Fibroblast of lung (primary cell): ENCODE results near the gene POU3F3. TPM values are rescaled to one million over a fixed set of nuclear protein-coding genes. Genes with fewer than 3 reads are reported as not detected.

Experiments
- DNase-seq, 2 donors: peaks; one replicate each; pipeline versions ENCODE4 v3.0.0 to v3.0.0-alpha.2; 2010; ENCODE audit warnings: low read depth in 2 of 2
- H2AFZ ChIP-seq: 2 replicates; pipeline ENCODE4 v1.5.1; 2012; ENCODE audit warnings: low read length, control low read depth, inconsistent platforms
- H3K27ac ChIP-seq: 2 replicates; pipeline ENCODE4 v1.5.1; 2011; ENCODE audit warnings: low read length, control low read depth; ENCODE audit not compliant: insufficient read depth
- H3K27me3 ChIP-seq: 2 replicates; pipeline ENCODE4 v1.5.1; 2011; ENCODE audit warnings: mild to moderate bottlenecking, low read length; ENCODE audit not compliant: control insufficient read depth, insufficient read depth
- H3K36me3 ChIP-seq: 2 replicates; pipeline ENCODE4 v1.5.1; 2011; ENCODE audit warnings: low read length; ENCODE audit not compliant: control insufficient read depth, insufficient read depth
- H3K4me1 ChIP-seq: 2 replicates; pipeline ENCODE4 v1.5.1; 2011; ENCODE audit warnings: low read length; ENCODE audit not compliant: control insufficient read depth, insufficient read depth; ENCODE audit errors: extremely low read depth
- H3K4me2 ChIP-seq: 2 replicates; pipeline ENCODE4 v1.5.1; 2011; ENCODE audit warnings: low read length, control low read depth; ENCODE audit not compliant: insufficient read depth; ENCODE audit errors: extremely low read depth
- H3K4me3 ChIP-seq, 4 experiments: fragments of 200-600 bp in 1 of 4; sonication (generic) in 1 of 4; replicated peaks in 1 of 4; 2 replicates each; pipeline ENCODE4 v1.5.1; 2011 to 2016; ENCODE audit warnings: low read length in 4 of 4, low read depth in 3 of 4, mild to moderate bottlenecking in 3 of 4, control low read depth in 2 of 4, inconsistent platforms in 1 of 4, mixed read lengths in 1 of 4; ENCODE audit not compliant: insufficient read depth in 1 of 4; ENCODE audit errors: control extremely low read depth in 1 of 4
- H3K79me2 ChIP-seq: 2 replicates; pipeline ENCODE4 v1.5.1; 2012; ENCODE audit warnings: mild to moderate bottlenecking, low read length, inconsistent platforms; ENCODE audit not compliant: control insufficient read depth, insufficient read depth
- H3K9ac ChIP-seq: 2 replicates; pipeline ENCODE4 v1.5.1; 2011; ENCODE audit warnings: mild to moderate bottlenecking, low read length, control low read depth; ENCODE audit not compliant: insufficient read depth
- H3K9me3 ChIP-seq: 2 replicates; pipeline ENCODE4 v1.5.1; 2012; ENCODE audit warnings: low read depth, low read length; ENCODE audit not compliant: control insufficient read depth, insufficient read depth
- H4K20me1 ChIP-seq: 2 replicates; pipeline ENCODE4 v1.5.1; 2011; ENCODE audit warnings: low read length; ENCODE audit not compliant: control insufficient read depth, insufficient read depth; ENCODE audit errors: extremely low read depth
- EZH2 ChIP-seq: IDR thresholded peaks from 2 replicates; pipeline ENCODE4 v1.5.1; 2012; ENCODE audit warnings: low read length, control low read depth, mild to moderate bottlenecking; ENCODE audit errors: missing control alignments
- polyA plus RNA-seq, 2 donors: library from polyadenylated mRNA; depleted of rRNA in 1 of 2; stranded (reverse) in 1 of 2; unstranded in 1 of 2; fragments of >200 nt; gene quantifications; 2 replicates each; pipeline ENCODE4 v1.2.1, GENCODE V29; 2011 to 2012; ENCODE audit warnings: missing spikeins in 1 of 2
- total RNA-seq: library from RNA; depleted of rRNA; stranded (reverse); fragments of >200 nt; gene quantifications from 2 replicates; pipeline ENCODE4 v1.2.1, GENCODE V29; 2014
- TF ChIP-seq, protein P1 (sequence below), 2 donors: IDR thresholded peaks in 1 of 2; conservative IDR thresholded peaks in 1 of 2; 1 replicate in 1 of 2; 2 replicates in 1 of 2; pipeline ENCODE4 v1.5.1; 2011 to 2012; ENCODE audit warnings: low read length in 2 of 2, control low read depth in 1 of 2, inconsistent platforms in 1 of 2, low read depth in 1 of 2, mild to moderate bottlenecking in 1 of 2

The POU3F3 gene
- total and polyA plus RNA-seq, 2 donors (not counting 1 experiment from before 2014, with no cell fraction given): 0.01 TPM; not detected in 1

DNA sequence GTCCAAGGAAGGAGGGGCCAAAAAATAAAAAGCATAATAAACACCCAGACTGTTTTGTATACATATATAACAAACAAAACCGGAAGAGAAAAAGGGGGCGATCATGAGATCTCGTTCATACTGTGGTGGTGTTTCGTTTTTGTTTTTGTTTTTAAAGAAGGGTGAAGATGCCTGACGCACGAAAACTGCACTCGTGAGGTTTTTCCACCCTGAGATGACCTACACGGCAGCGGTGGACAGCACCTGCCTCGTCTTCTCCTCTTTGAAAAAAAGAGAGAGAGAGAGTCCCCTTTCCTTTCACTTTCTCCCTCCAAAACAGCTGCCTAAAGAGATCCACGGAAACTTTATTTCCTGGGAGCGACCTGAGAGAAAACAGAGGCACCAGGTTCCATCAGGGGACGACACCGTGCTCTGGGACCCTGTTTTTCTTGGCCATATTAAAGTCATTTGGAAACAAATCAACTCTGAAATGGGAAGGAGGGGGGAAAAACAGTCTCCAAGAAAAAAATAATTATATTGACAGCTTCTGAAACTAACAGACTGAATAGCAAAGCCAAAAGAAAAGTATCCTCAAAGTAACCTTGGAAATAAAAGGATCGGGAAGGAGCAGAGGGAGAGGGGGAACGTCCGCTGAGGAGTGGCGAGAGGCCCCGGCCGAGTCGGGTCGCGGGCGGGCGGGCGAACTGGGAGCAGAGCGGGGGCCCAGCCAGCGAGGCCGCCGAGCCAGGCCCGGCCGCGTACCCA is 3.5 kb downstream of the POU3F3 start:
- Histone ChIP-seq H3K9ac (no peak overlapping the region), H3K79me2 (no peaks in the 10 kb centered on the region), H3K4me1 (no peaks in the 10 kb centered on the region), H3K4me2 (peak overlapping the region; percentile 0), H2AFZ (no peak overlapping the region), H3K9me3 (no peaks in the 10 kb centered on the region), H3K36me3 (no peaks in the 10 kb centered on the region), H3K4me3 (peak overlapping the region in 2 of 4 experiments; percentile 23 to 24), H3K27me3 (peaks cover 35% of the 10 kb centered on the region), H4K20me1 (no peaks in the 10 kb centered on the region), H3K27ac (no peak overlapping the region)
- peak in 1 of 2 donors; percentile 30 for DNase-seq
- peak; percentile 47 for TF ChIP-seq EZH2
- TF ChIP-seq, protein P1, sequence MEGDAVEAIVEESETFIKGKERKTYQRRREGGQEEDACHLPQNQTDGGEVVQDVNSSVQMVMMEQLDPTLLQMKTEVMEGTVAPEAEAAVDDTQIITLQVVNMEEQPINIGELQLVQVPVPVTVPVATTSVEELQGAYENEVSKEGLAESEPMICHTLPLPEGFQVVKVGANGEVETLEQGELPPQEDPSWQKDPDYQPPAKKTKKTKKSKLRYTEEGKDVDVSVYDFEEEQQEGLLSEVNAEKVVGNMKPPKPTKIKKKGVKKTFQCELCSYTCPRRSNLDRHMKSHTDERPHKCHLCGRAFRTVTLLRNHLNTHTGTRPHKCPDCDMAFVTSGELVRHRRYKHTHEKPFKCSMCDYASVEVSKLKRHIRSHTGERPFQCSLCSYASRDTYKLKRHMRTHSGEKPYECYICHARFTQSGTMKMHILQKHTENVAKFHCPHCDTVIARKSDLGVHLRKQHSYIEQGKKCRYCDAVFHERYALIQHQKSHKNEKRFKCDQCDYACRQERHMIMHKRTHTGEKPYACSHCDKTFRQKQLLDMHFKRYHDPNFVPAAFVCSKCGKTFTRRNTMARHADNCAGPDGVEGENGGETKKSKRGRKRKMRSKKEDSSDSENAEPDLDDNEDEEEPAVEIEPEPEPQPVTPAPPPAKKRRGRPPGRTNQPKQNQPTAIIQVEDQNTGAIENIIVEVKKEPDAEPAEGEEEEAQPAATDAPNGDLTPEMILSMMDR (conservative IDR thresholded peaks at IDR 0.05 in 1 of 2, IDR thresholded peaks at IDR 0.05 in 1 of 2; ENCODE audit: low read depth in 1 of 2, low read length in 2 of 2): no peak

DNA sequence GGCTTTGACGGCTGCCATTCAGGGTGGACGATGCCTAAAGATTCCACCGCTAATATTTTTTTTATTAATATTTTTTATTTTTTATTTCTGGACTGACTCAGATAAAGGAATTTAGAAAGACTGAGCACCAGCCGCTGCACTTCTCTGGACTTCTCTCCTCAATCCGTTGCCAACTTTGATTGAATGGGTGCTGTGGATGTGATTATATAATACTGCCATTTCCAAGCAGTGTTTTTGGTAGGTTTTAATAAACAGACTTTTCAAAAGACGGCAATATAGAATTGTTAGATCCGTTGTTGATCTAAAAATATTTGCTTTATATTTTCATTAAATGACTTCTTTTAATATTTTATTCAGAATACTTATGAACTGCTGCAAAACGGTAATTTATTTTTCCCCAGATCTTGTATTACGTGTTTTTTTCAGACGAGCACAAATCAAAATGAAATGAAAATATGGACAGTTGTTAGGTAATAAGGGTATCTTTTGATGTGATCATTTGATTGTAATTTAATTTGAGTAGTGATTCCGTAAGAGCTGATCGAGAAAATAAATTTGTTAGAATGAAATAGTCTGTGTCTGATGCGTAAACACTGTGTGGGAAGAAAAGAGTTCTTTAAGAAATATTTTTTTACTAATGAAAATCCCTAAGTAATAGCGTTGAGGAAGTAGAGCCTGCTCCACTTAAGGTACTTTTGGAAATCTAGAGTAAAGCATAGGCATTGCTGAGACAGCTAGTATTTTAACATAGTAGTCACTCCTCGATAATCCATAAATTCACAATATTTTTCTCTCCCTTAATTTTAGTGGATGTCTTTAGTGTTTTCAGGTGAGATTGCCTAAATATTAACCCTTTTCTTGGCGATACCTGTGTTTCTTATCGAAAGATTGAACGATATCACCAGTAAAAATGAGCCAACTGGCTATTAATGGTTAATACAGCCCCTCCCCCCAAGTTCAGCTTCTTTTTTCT is 4.4 kb downstream of the POU3F3 start:
- no peak overlapping the region for H3K27ac ChIP-seq
- H4K20me1 ChIP-seq: no peaks in the 10 kb centered on the region
- peak; percentile 9 to 25 for DNase-seq
- H3K79me2 ChIP-seq: no peaks in the 10 kb centered on the region
- no peak overlapping the region for H3K9ac ChIP-seq
- H3K9me3 ChIP-seq: no peaks in the 10 kb centered on the region
- H3K36me3 ChIP-seq: no peaks in the 10 kb centered on the region
- no peak for TF ChIP-seq EZH2
- TF ChIP-seq, protein P1 (conservative IDR thresholded peaks at IDR 0.05 in 1 of 2, IDR thresholded peaks at IDR 0.05 in 1 of 2; ENCODE audit: low read depth in 1 of 2, low read length in 2 of 2): no peak
- H3K4me2 ChIP-seq: no peak overlapping the region
- H3K4me3 ChIP-seq: no peak overlapping the region
- no peak overlapping the region for H2AFZ ChIP-seq
- H3K27me3 ChIP-seq: peaks cover 35% of the 10 kb centered on the region
- H3K4me1 ChIP-seq: no peaks in the 10 kb centered on the region

DNA sequence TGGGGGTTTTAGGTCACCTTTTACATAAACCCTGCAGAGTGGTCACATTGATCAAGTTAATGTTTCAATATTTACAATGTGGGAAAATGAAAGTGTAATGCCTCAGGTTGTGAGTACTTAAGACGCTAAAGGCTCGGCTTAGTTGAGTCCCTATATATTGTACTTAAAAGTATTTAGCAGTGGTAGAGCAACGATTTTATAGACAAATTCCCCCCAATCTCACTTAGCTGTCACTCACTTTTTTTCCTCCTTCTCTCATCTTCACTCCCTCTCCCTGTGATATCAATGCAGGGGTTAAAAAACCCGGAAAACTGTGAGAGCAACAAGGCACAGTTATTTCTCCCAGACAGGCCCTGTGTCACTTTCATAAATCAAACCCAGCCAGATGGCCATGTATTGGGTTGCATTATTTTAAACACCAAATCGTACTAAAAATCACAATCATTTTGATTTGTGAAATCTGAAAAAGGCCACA is 5.4 kb downstream of the POU3F3 start:
- H3K36me3 ChIP-seq: no peaks in the 10 kb centered on the region
- no peak overlapping the region for H3K4me2 ChIP-seq
- no peaks in the 10 kb centered on the region for H3K79me2 ChIP-seq
- H2AFZ ChIP-seq: no peak overlapping the region
- no peak overlapping the region for H3K27ac ChIP-seq
- no peak overlapping the region for H3K4me3 ChIP-seq
- H3K4me1 ChIP-seq: no peaks in the 10 kb centered on the region
- H3K27me3 ChIP-seq: peaks cover 36% of the 10 kb centered on the region
- TF ChIP-seq EZH2: no peak
- TF ChIP-seq, protein P1 (conservative IDR thresholded peaks at IDR 0.05 in 1 of 2, IDR thresholded peaks at IDR 0.05 in 1 of 2; ENCODE audit: low read depth in 1 of 2, low read length in 2 of 2): no peak
- H3K9me3 ChIP-seq: no peaks in the 10 kb centered on the region
- DNase-seq: peak in 1 of 2 donors; percentile 58
- no peak overlapping the region for H3K9ac ChIP-seq
- H4K20me1 ChIP-seq: no peaks in the 10 kb centered on the region
